HepG2 (cell line): ENCODE results near the gene STON1. TPM values are rescaled to one million over a fixed set of nuclear protein-coding genes. Genes with fewer than 3 reads are reported as not detected.
A peak's percentile ranks its signal among the peaks of the same experiment; 100 is the strongest.

Experiments
- ATAC-seq: fragments of 200-7000 bp; cut with Tn5 transposase; 3 replicates; pipeline ENCODE4 v1.9.1; 2020; ENCODE audit warnings: mild to moderate bottlenecking, moderate library complexity
- BruUV-seq: library from RNA; stranded (reverse); fragments of 400-500 nt; replicated peaks from 2 replicates; lab custom pipeline; 2021; lab: Mats Ljungman, UMichigan
- CTCF ChIA-PET: fragments of 300-600 bp; formaldehyde crosslinking; extraction: SDS; loops from one replicate; lab custom pipeline; 2021; ENCODE audit warnings: low total read pairs, inconsistent platforms, low intra/inter-chr PET ratio; lab: Yijun Ruan, JAX
- POLR2A ChIA-PET: fragments of 350-600 bp; sonication (Branson Sonifier 250); formaldehyde crosslinking; loops from one replicate; lab custom pipeline; 2020; ENCODE audit warnings: antibody characterized with exemption, inconsistent platforms; lab: Yijun Ruan, JAX
- DNase-seq: peaks from one replicate; pipeline ENCODE4 v3.0.0-alpha.2; 2015; ENCODE audit warnings: low spot score
- FAIRE-seq: peaks from 3 replicates; lab custom pipeline; 2011; peaks lifted over from hg19 to GRCh38; lab: Jason Lieb, UNC
- H2AFZ ChIP-seq: one replicate; pipeline ENCODE4 v1.6.1; 2011; ENCODE audit warnings: low read length, inconsistent platforms
- H3K27ac ChIP-seq: fragments of 300-600 bp; 3 replicates; pipeline ENCODE4 v1.8.0; 2011; ENCODE audit warnings: mixed run types, mild to moderate bottlenecking, mixed read lengths, low read length, inconsistent platforms; ENCODE audit not compliant: insufficient read depth; ENCODE audit errors: extremely low read length
- H3K27me3 ChIP-seq, 2 experiments: fragments of 200-600 bp in 1 of 2; 2 replicates in 1 of 2; 3 replicates in 1 of 2; pipeline versions ENCODE4 v1.6.0 to v1.8.0; 2011; ENCODE audit warnings: low read length in 2 of 2, mild to moderate bottlenecking in 2 of 2, moderate library complexity in 2 of 2, inconsistent platforms in 1 of 2; ENCODE audit not compliant: insufficient read depth in 2 of 2, control insufficient read depth in 1 of 2
- H3K36me3 ChIP-seq, 2 experiments: fragments of 200-600 bp in 1 of 2; replicated peaks in 1 of 2; 2 replicates in 1 of 2; 3 replicates in 1 of 2; pipeline versions ENCODE4 v1.5.1 to v1.8.0; 2011; ENCODE audit warnings: low read length in 2 of 2, inconsistent platforms in 1 of 2; ENCODE audit not compliant: insufficient read depth in 2 of 2, control insufficient read depth in 1 of 2
- H3K4me1 ChIP-seq: 2 replicates; pipeline ENCODE4 v1.5.1; 2012; ENCODE audit warnings: low read length, inconsistent platforms; ENCODE audit not compliant: insufficient read depth
- H3K4me2 ChIP-seq: 2 replicates; pipeline ENCODE4 v1.6.0; 2011; ENCODE audit warnings: low read depth, low read length, inconsistent platforms
- H3K4me3 ChIP-seq, 3 experiments: fragments of 200-600 bp in 1 of 3; sonication (generic), shearing (Covaris generic) in 1 of 3; replicated peaks in 1 of 3; 2 replicates each; pipeline ENCODE4 v1.5.1; 2011 to 2016; ENCODE audit warnings: low read length in 3 of 3, inconsistent platforms in 2 of 3, low read depth in 2 of 3, mild to moderate bottlenecking in 2 of 3, control low read depth in 1 of 3, mixed read lengths in 1 of 3; ENCODE audit not compliant: insufficient read depth in 1 of 3
- H3K79me2 ChIP-seq: one replicate; pipeline ENCODE4 v1.6.1; 2011; ENCODE audit warnings: low read length, inconsistent platforms; ENCODE audit not compliant: insufficient read depth
- H3K9ac ChIP-seq: 2 replicates; pipeline ENCODE4 v1.6.0; 2011; ENCODE audit warnings: mild to moderate bottlenecking, low read depth, low read length, inconsistent platforms; ENCODE audit not compliant: insufficient read depth
- H3K9me3 ChIP-seq: 2 replicates; pipeline ENCODE4 v1.5.1; 2012; ENCODE audit warnings: mild to moderate bottlenecking, low read length
- H4K20me1 ChIP-seq: 2 replicates; pipeline ENCODE4 v1.6.0; 2011; ENCODE audit warnings: inconsistent platforms, mild to moderate bottlenecking, low read length, moderate library complexity; ENCODE audit not compliant: insufficient read depth
- ATF1 ChIP-seq: IDR thresholded peaks from 2 replicates; pipeline ENCODE4 v1.6.1; 2016; ENCODE audit warnings: mild to moderate bottlenecking, control low read depth
- CEBPB ChIP-seq: IDR thresholded peaks from 2 replicates; pipeline ENCODE4 v1.6.1; 2011; ENCODE audit warnings: low read depth, low read length, improper control_type of control experiment, borderline replicate concordance
- KMT2B ChIP-seq: IDR thresholded peaks from 2 replicates; pipeline ENCODE4 v1.6.1; 2016; ENCODE audit warnings: missing genetic modification reagents, missing compliant biosample characterization
- RFX1 ChIP-seq: fragments of 450-650 bp; IDR thresholded peaks from 2 replicates; pipeline ENCODE4 v1.6.1; 2017
- RFX3 ChIP-seq: IDR thresholded peaks from 2 replicates; pipeline ENCODE4 v1.6.1; 2016; ENCODE audit warnings: missing biosample characterization, missing genetic modification reagents
- TGIF2 ChIP-seq: IDR thresholded peaks from 2 replicates; pipeline ENCODE4 v1.6.1; 2016; ENCODE audit warnings: control low read depth, missing compliant biosample characterization
- TRIM22 ChIP-seq: fragments of 450-650 bp; IDR thresholded peaks from 2 replicates; pipeline ENCODE4 v1.6.1; 2017
- ZNF678 ChIP-seq: sonication (generic); formaldehyde crosslinking; IDR thresholded peaks from 2 replicates; pipeline ENCODE4 v1.4.0; 2020; ENCODE audit warnings: mild to moderate bottlenecking, missing genetic modification reagents
- ZNF737 ChIP-seq: sonication (generic); formaldehyde crosslinking; IDR thresholded peaks from 2 replicates; pipeline ENCODE4 v1.5.0; 2020; ENCODE audit warnings: missing genetic modification reagents, mild to moderate bottlenecking, borderline replicate concordance
- WGBS: methylation state at CpG from one replicate; pipeline ENCODE4 v1.1.6; 2017; ENCODE audit warnings: low lambda C conversion rate; 5-methylcytosine and 5-hydroxymethylcytosine counted together
- in situ Hi-C: cut with HindIII; loops from 2 replicates; pipeline ENCODE4 v1.10.0; 2017; ENCODE audit warnings: low pct_unique_long_range_greater_than_20kb; ENCODE audit not compliant: extremely low pct_ligation_motif_present
- intact Hi-C: fragments of 100-400 bp; cut with micrococcal nuclease; formaldehyde crosslinking; loops from one replicate; pipeline ENCODE4 v1.10.0; 2022; ENCODE audit not compliant: unreplicated experiment
- polyA plus RNA-seq, 8 experiments: library from polyadenylated mRNA; depleted of rRNA in 3 of 8; stranded (reverse) in 7 of 8; unstranded in 1 of 8; fragments of >200 nt; fragmentation: Illumina TruSeq in 4 of 8; extraction: Trizol in 4 of 8; gene quantifications; 2 replicates each; pipeline versions ENCODE4 v1.2.1 to v1.2.3, GENCODE V29; 2011 to 2016; ENCODE audit warnings: low read depth in 4 of 8, missing spikeins in 1 of 8, mixed read lengths in 1 of 8; ENCODE audit not compliant: insufficient read depth in 1 of 8
- total RNA-seq, 5 experiments: library from RNA; depleted of rRNA; stranded (reverse); fragments of >200 nt; fragmentation: Illumina TruSeq; extraction: Trizol; gene quantifications; 2 replicates each; pipeline ENCODE4 v1.2.3, GENCODE V29; 2016; ENCODE audit warnings: low read depth in 1 of 5
- TF ChIP-seq, protein P1 (sequence below): sonication (generic); formaldehyde crosslinking; IDR thresholded peaks from 2 replicates; pipeline ENCODE4 v1.5.1; 2020; ENCODE audit warnings: mild to moderate bottlenecking, missing genetic modification reagents, borderline replicate concordance

STON1 gene
- total and polyA plus RNA-seq, 2 of the 13 experiments (the other 11 are each of a cell fraction or from before 2014, with no cell fraction given) = 0.09 to 0.28 TPM

DNA sequence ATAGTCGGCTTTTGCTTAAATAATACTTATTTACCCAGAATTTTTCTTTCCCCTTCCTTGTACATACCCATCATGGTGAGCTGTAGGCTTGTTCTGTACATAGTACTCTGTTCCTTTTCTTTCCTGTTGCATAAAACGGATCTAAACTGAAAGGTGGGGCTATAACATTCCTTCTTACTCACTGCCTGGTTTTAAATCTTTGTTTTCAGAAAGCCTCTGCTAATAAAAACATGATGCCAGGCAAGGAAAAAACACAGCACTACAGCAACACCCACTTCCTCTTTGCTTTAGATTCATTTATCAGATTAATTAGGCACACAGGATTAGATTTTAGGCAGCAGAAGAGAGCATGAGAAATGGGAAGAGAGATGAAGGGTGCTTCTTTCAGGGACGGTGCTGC lies 19.6 kb upstream of the STON1 start (continued):
- TF ChIP-seq TRIM22 (no peak), KMT2B (CRISPR knock-in tag) (no peak), TGIF2 (no peak), ZNF678 (CRISPR knock-in tag) (no peak), RFX3 (CRISPR knock-in tag) (no peak), ZNF737 (CRISPR knock-in tag) (no peak), ATF1 (CRISPR knock-in tag) (no peak), RFX1 (no peak)

DNA sequence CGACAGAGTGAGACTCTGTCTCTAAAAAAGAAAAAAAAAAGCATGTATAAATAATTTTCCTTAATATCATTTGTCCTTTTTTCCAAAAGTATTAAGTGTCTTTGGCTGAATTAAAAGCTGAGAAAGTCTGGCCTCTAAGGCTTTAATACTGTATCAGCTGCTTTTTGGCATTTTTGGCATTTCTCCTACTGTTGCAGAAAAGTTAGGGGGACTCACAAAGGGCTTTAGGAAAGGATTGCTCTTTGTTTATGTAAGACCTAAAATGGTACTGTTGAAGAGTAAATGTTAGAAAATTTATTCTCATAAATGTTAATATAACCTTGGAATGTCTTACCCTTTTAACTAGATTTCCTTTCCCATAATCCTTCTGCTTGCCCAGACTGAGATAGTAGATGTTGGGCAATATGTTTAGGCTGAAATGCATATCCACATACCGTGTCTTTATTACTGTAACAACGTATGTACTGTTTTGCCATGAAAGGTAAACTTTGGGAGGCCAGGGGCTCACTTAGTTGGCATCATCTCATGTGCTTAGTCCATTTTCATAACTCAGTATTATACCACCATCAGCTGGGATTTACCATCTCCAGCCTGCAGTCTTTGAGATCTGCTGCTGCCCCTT lies 18.0 kb upstream of the STON1 start:
- in situ Hi-C loops (no loop called here), intact Hi-C loops (no loop called here)
- H3K4me2 ChIP-seq = no peak overlapping the region
- no TSS peak for BruUV-seq
- no peaks in the 10 kb centered on the region for H3K79me2 ChIP-seq
- H3K9me3 ChIP-seq = no peaks in the 10 kb centered on the region
- H3K27me3 ChIP-seq = no peaks in the 10 kb centered on the region
- DNase-seq (no peak), ATAC-seq (no peak), FAIRE-seq (no peak)
- H3K9ac ChIP-seq = no peak overlapping the region
- no peak overlapping the region for H2AFZ ChIP-seq
- CTCF ChIA-PET = no interaction called here
- peaks cover 17% of the 10 kb centered on the region for H3K4me1 ChIP-seq
- no peaks in the 10 kb centered on the region for H4K20me1 ChIP-seq
- POLR2A ChIA-PET = no interaction called here
- TF ChIP-seq CEBPB = 0 out of 2 replicates have a peak, but pooled peaks have one; percentile 10
- TF ChIP-seq, protein P1, sequence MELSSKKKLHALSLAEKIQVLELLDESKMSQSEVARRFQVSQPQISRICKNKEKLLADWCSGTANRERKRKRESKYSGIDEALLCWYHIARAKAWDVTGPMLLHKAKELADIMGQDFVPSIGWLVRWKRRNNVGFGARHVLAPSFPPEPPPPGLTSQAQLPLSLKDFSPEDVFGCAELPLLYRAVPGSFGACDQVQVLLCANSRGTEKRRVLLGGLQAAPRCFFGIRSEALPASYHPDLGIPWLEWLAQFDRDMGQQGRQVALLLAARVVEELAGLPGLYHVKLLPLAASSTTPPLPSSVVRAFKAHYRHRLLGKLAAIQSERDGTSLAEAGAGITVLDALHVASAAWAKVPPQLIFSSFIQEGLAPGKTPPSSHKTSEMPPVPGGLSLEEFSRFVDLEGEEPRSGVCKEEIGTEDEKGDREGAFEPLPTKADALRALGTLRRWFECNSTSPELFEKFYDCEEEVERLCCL (CRISPR knock-in tag) = no peak
- TF ChIP-seq, all 625 proteins: peak for 1
- Histone ChIP-seq H3K36me3 (peaks cover 18 to 35% of the 10 kb centered on the region in 2 experiments), H3K27ac (no peak overlapping the region), H3K4me3 (no peak overlapping the region)
- whole genome bisulfite sequencing = 92% methylated on average over 3 of the region's 3 CpGs
